Measurements from ENCODE around the gene GNB3.

The GNB3 gene

DNA sequence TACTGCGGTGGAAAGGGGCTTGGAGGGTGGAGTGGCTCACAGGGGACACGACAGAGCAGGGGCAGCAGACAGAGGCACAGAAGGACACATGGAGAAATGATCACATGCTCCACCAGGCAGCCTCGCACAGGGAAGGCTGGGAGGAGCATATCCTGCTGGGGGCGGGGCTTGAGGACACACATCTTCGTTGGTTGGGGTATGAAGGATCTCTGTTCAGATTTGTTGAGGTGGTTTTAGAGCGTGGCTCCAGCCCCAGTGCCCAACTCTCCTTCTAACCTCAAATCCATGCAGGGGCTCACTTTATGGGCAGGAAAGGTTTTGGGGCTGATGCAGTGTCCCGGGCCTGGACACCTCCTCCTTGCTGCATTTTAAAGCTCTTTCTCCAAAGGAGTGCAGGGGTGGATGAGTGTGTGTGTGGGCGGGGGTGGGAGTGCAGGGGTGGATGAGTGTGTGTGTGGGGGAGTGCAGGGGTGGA lies 13.3 kb upstream of the GNB3 start:
- no peak overlapping the region for H3K4me3 ChIP-seq (ENCODE audit: low read depth, low read length)
- no peak for TF ChIP-seq CTCF (IDR thresholded peaks at IDR 0.05; ENCODE audit: control insufficient read depth, extremely low read depth, insufficient read depth)
- DNase-seq (ENCODE audit: low read depth) = no peak

- H3K4me3 ChIP-seq (ENCODE audit: low read depth, low read length) = peak within 1 kb of the TSS; percentile 23
- no peak for DNase-seq (ENCODE audit: low read depth)
- peak; percentile 25; the same call in 1 of the 2 replicates for TF ChIP-seq CTCF (IDR thresholded peaks at IDR 0.05; ENCODE audit: control insufficient read depth, extremely low read depth, insufficient read depth)
These were observed 12.5 kb upstream of the GNB3 start, which contains the start of gene P3H3 for GRCh38 chr12:6827982-6828780. P3H3 (plus strand) TSS chr12:6828407; CDS start chr12:6828441, 34 bp downstream.

DNA sequence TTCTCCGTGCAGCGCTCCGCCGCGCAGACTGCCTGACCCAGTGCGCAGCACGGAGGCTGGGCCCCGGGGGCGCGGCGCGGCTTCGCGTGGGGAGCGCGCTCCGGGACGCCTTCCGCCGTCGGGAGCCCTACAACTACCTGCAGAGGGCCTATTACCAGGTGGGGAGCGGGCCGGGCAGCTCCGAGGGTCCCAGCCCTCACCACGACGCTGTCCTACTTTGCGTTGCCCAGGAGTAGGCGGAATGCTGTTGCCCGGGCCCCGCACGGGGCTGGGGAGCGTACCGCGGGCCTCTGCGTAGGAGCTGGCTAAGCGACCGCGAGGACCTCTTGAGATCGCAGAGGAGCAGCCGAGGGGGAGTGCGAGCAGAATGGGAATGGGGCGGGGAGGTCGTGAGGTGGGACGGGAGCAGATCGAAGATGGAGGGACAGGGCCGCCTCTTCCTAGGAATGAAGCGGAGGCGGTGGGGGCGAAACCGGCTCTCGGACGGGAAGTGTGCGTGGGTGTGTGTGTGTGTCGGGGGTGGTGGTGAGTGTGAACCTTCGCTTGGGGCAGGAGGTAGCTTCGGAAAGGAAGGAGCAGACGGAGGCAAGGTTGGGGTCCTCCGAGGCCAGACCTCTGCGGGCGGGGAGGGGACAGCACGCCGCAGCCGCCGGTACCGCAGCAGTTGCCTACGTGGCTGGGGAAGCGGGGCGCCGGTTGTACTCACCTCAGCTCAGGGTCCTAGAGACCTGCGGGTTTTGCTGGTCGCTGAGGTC lies 11.8 kb upstream of the GNB3 start:
- TF ChIP-seq CTCF (IDR thresholded peaks at IDR 0.05; ENCODE audit: control insufficient read depth, extremely low read depth, insufficient read depth) = no peak
- no peak for DNase-seq (ENCODE audit: low read depth)
- H3K4me3 ChIP-seq (ENCODE audit: low read depth, low read length) = peak overlapping the region; percentile 23

DNA sequence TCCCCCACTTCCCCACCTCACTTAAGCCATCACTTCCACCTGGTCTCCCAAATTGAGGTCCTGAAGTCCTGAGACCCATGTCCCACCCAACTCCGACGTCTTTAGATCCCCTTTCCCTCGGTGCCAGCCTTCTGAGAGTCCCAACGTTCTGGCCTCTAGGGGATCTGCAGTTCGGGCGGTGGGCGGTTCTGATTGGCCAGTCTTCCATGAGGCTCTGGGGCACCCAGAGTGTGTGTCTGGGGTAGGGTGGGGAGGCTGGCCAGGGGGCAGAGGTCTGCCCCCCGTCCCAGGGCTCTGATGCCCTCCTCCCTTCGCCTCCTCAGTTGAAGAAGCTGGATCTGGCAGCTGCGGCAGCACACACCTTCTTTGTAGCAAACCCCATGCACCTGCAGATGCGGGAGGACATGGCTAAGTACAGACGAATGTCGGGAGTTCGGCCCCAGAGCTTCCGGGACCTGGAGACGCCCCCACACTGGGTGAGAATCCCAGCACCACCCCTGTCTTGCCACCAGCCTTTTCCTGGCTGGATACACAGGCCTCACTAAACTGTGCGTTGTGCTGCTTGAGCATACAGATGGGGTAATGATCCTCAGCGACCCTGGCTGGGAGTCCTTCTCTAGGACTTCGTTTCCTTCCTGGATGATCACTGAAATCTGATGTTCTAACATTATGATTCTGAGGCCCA lies 11.0 kb upstream of the GNB3 start:
- TF ChIP-seq CTCF (IDR thresholded peaks at IDR 0.05; ENCODE audit: control insufficient read depth, extremely low read depth, insufficient read depth) = no peak
- DNase-seq (ENCODE audit: low read depth) = no peak
- H3K4me3 ChIP-seq (ENCODE audit: low read depth, low read length) = no peak overlapping the region

DNA sequence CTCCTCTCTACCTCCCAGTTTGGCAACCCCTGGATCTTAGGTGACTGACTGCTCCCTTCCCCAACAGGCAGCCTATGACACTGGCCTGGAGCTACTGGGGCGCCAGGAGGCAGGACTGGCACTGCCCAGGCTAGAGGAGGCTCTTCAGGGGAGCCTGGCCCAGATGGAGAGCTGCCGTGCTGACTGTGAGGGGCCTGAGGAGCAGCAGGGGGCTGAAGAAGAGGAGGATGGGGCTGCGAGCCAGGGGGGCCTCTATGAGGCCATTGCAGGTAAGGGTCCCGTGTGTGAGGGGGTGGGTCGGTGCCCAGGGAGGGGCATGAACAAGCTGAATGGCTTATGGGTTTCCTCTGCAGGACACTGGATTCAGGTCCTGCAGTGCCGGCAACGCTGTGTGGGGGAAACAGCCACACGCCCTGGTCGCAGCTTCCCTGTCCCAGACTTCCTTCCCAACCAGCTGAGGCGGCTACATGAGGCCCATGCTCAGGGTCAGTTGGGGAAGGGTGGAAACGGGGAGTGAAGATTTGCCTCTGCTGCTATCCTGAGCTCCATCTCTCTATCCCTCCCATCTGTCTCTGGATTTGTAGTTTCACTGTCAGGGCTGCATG lies 10.3 kb upstream of the GNB3 start:
- TF ChIP-seq CTCF (IDR thresholded peaks at IDR 0.05; ENCODE audit: control insufficient read depth, extremely low read depth, insufficient read depth) = no peak
- DNase-seq (ENCODE audit: low read depth) = no peak
- H3K4me3 ChIP-seq (ENCODE audit: low read depth, low read length) = no peak overlapping the region

DNA sequence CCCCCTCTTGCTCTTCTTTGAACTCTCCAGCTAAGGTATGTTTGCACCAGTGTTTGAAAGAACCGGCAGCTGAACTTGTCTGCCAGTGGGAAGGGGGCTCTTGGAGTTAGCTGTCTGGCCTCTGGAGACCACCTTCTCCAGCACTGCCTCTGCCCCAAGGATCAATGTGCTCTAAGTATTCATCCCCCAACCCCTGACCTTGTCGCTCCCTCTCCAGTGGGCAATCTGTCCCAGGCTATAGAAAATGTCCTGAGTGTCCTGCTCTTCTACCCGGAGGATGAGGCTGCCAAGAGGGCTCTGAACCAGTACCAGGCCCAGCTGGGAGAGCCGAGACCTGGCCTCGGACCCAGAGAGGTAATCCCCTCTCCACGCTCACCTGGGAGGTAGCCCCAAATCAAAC lies 9.7 kb upstream of the GNB3 start:
- TF ChIP-seq CTCF (IDR thresholded peaks at IDR 0.05; ENCODE audit: control insufficient read depth, extremely low read depth, insufficient read depth) = no peak
- no peak overlapping the region for H3K4me3 ChIP-seq (ENCODE audit: low read depth, low read length)
- DNase-seq (ENCODE audit: low read depth) = no peak
